K562 (cell line): Measurements from ENCODE around the gene HMGA1. TPM values are rescaled to one million over a fixed set of nuclear protein-coding genes. Genes with fewer than 3 reads are reported as not detected.
A peak's percentile ranks its signal among the peaks of the same experiment; 100 is the strongest.

ENCODE experiments used
- CHAMP1 ChIP-seq: fragments of 450-650 bp; IDR thresholded peaks from 2 replicates; pipeline ENCODE4 v1.6.1; 2016; ENCODE audit warnings: mild to moderate bottlenecking
- FOXP1 ChIP-seq: sonication (generic); formaldehyde crosslinking; IDR thresholded peaks from 2 replicates; pipeline ENCODE4 v1.8.0; 2022; ENCODE audit warnings: mild to moderate bottlenecking, missing genetic modification reagents
- KAT8 ChIP-seq: fragments of 450-650 bp; IDR thresholded peaks from 2 replicates; pipeline ENCODE4 v1.6.1; 2016; ENCODE audit warnings: low read depth, mild to moderate bottlenecking
- NR2C1 ChIP-seq, 2 experiments: fragments of 450-650 bp; IDR thresholded peaks; 2 replicates each; pipeline ENCODE4 v1.6.1; 2017; ENCODE audit warnings: mild to moderate bottlenecking in 2 of 2, antibody characterized with exemption in 1 of 2, inconsistent platforms in 1 of 2, missing compliant biosample characterization in 1 of 2, missing genetic modification characterization in 1 of 2
- PHF20 ChIP-seq: fragments of 450-650 bp; IDR thresholded peaks from 2 replicates; pipeline ENCODE4 v1.6.1; 2018; ENCODE audit not compliant: partially characterized antibody
- PKNOX1 ChIP-seq: fragments of 450-650 bp; IDR thresholded peaks from 2 replicates; pipeline ENCODE4 v1.6.1; 2016
- TCF7 ChIP-seq: sonication (generic); IDR thresholded peaks from 2 replicates; pipeline ENCODE4 v1.6.1; 2016; ENCODE audit warnings: antibody characterized with exemption, borderline replicate concordance
- TOE1 ChIP-seq, 2 experiments: fragments of 450-650 bp in 1 of 2; sonication (generic) in 1 of 2; formaldehyde crosslinking in 1 of 2; IDR thresholded peaks; 2 replicates each; pipeline versions ENCODE4 v1.7.1 to v1.8.0; 2016 to 2022; ENCODE audit warnings: borderline replicate concordance in 2 of 2, mild to moderate bottlenecking in 2 of 2, antibody characterized with exemption in 1 of 2, inconsistent platforms in 1 of 2, low read depth in 1 of 2, missing genetic modification reagents in 1 of 2, moderate library complexity in 1 of 2
- ZBTB34 ChIP-seq: fragments of 250-450 bp; sonication (Bioruptor Pico); IDR thresholded peaks from 2 replicates; pipeline ENCODE4 v1.8.0; 2021; ENCODE audit warnings: mild to moderate bottlenecking, moderate library complexity
- ZBTB40 ChIP-seq, 2 experiments: fragments of 450-650 bp in 1 of 2; sonication (generic) in 1 of 2; formaldehyde crosslinking in 1 of 2; IDR thresholded peaks; 2 replicates each; pipeline versions ENCODE4 v1.7.1 to v1.9.0; 2016 to 2022; ENCODE audit warnings: inconsistent platforms in 1 of 2, mild to moderate bottlenecking in 1 of 2, missing genetic modification reagents in 1 of 2
- ZNF143 ChIP-seq: sonication (generic); formaldehyde crosslinking; IDR thresholded peaks from 2 replicates; pipeline ENCODE4 v1.9.0; 2022; ENCODE audit warnings: mild to moderate bottlenecking, missing genetic modification reagents
- ZNF766 ChIP-seq: fragments of 200-800 bp; sonication (Bioruptor generic); conservative IDR thresholded peaks from 2 replicates; pipeline ENCODE4 v1.6.1; 2016; ENCODE audit warnings: missing genetic modification characterization, missing compliant biosample characterization
- polyA plus RNA-seq, 8 experiments: library from polyadenylated mRNA; depleted of rRNA in 4 of 8; stranded (reverse) in 5 of 8; unstranded in 3 of 8; fragments of >200 nt; fragmentation: Nextera tagmentation in 2 of 8; fragmentation: Illumina TruSeq in 1 of 8; extraction: Ambion mirVana in 2 of 8; extraction: Trizol in 1 of 8; gene quantifications; 2 replicates each; pipeline versions ENCODE4 v1.2.1 to v1.2.3, GENCODE V29; 2011 to 2014; ENCODE audit warnings: inconsistent platforms in 1 of 8, missing spikeins in 1 of 8
- total RNA-seq, 7 experiments: library from RNA; depleted of rRNA in 6 of 7; stranded (reverse); fragments of >200 nt in 6 of 7; fragmentation: Illumina TruSeq in 2 of 7; extraction: Trizol in 2 of 7; gene quantifications; 2 replicates each; pipeline versions ENCODE4 v1.2.1 to v1.2.3, GENCODE V29; 2011 to 2021; ENCODE audit warnings: low replicate concordance in 1 of 7

Gene HMGA1
- total and polyA plus RNA-seq, 9 of the 15 experiments (the other 6 are each of a cell fraction or from before 2014, with no cell fraction given) = 27.8 to 1,947 (median 594) TPM

GRCh38 chr6:34273242-34273805 is 36.7 kb downstream of the HMGA1 start (continued):
- TF ChIP-seq PKNOX1 = peak; percentile 44; the same call in 1 of the 2 replicates
- TF ChIP-seq ZNF143 (CRISPR knock-in tag) = no peak
- peak; percentile 71 for TF ChIP-seq NR2C1 (IDR thresholded peaks at IDR 0.05)
- TF ChIP-seq NR2C1 (tag; IDR thresholded peaks at IDR 0.05) = peak; percentile 83
- 0 out of 2 replicates have a peak, but pooled peaks have one; percentile 63 for TF ChIP-seq TOE1 (IDR thresholded peaks at IDR 0.05; ENCODE audit: borderline replicate concordance)
- no peak for TF ChIP-seq TOE1 (CRISPR knock-in tag; IDR thresholded peaks at IDR 0.05; ENCODE audit: borderline replicate concordance, low read depth)
- peak; percentile 70 for TF ChIP-seq ZBTB40 (IDR thresholded peaks at IDR 0.05)
- TF ChIP-seq ZBTB40 (CRISPR knock-in tag; IDR thresholded peaks at IDR 0.05) = no peak
- TF ChIP-seq ZBTB34 (CRISPR knock-in tag) = 0 out of 2 replicates have a peak, but pooled peaks have one; percentile 59
- no peak for TF ChIP-seq KAT8
- TF ChIP-seq TCF7 = peak; percentile 91
- peak; percentile 91 for TF ChIP-seq CHAMP1
- peak; percentile 57 for TF ChIP-seq PHF20
- 0 out of 2 replicates have a peak, but pooled peaks have one; percentile 11 for TF ChIP-seq FOXP1
- peak; percentile 96 for TF ChIP-seq ZNF766
